GM12875 (cell line): Measurements from ENCODE around the gene TAB3.

Experiments
- H3K4me3 ChIP-seq: one replicate; pipeline ENCODE4 v1.5.1; 2011; ENCODE audit warnings: low read depth, low read length, control low read depth
- CTCF ChIP-seq: IDR thresholded peaks from 2 replicates; pipeline ENCODE4 v1.5.1; 2011; ENCODE audit warnings: low read depth, mild to moderate bottlenecking, control low read depth, inconsistent platforms, low read length, moderate library complexity, borderline replicate concordance; ENCODE audit not compliant: insufficient read depth

TAB3 gene

GRCh38 chrX:30781711-30782444 lies 107.2 kb downstream of the TAB3 start:
- no peak for TF ChIP-seq CTCF
- H3K4me3 ChIP-seq: no peak overlapping the region

GRCh38 chrX:30779453-30780030 lies 109.5 kb downstream of the TAB3 start:
- TF ChIP-seq CTCF: no peak
- H3K4me3 ChIP-seq: no peak overlapping the region

GRCh38 chrX:30777575-30777974 lies 111.5 kb downstream of the TAB3 start:
- no peak for TF ChIP-seq CTCF
- no peak overlapping the region for H3K4me3 ChIP-seq
